22Rv1 (cell line): ENCODE measurements around the gene VCAN.
"Not testable (repeated sequence)": the region's sequence is repeated elsewhere in the genome, so short reads cannot be mapped to it uniquely, and the experiment has no call there.

Experiments
- H3K27ac ChIP-seq: fragments of 450-650 bp; 2 replicates; pipeline ENCODE4 v1.5.1; 2017
- ZFX ChIP-seq: fragments of 450-650 bp; IDR thresholded peaks from 2 replicates; pipeline ENCODE4 v1.6.1; 2017; ENCODE audit warnings: antibody characterized with exemption, borderline replicate concordance
- TF ChIP-seq, protein P1 (sequence below): fragments of 450-650 bp; IDR thresholded peaks from 2 replicates; pipeline ENCODE4 v1.5.1; 2017; ENCODE audit warnings: mild to moderate bottlenecking

Gene VCAN

DNA sequence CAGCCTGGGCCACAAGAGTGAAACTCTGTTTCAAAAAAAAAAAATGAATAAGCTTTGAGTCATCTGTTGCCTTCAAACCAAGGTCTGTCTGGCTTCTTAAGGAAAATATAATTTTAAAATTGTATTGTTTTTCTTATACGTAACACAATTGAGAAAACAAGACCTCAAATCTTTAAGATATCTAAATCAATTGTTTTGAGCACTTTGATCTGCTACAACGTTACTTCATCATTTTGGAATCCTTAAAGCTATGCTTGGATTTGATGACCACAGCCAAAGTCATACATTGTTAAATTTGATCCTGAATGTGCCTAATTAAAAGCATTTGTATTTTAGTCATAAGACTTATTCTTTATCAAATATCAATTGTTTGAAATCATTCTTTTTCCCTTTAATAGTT is 37.7 kb upstream of the VCAN start:
- TF ChIP-seq ZFX, result no peak
- TF ChIP-seq, protein P1, sequence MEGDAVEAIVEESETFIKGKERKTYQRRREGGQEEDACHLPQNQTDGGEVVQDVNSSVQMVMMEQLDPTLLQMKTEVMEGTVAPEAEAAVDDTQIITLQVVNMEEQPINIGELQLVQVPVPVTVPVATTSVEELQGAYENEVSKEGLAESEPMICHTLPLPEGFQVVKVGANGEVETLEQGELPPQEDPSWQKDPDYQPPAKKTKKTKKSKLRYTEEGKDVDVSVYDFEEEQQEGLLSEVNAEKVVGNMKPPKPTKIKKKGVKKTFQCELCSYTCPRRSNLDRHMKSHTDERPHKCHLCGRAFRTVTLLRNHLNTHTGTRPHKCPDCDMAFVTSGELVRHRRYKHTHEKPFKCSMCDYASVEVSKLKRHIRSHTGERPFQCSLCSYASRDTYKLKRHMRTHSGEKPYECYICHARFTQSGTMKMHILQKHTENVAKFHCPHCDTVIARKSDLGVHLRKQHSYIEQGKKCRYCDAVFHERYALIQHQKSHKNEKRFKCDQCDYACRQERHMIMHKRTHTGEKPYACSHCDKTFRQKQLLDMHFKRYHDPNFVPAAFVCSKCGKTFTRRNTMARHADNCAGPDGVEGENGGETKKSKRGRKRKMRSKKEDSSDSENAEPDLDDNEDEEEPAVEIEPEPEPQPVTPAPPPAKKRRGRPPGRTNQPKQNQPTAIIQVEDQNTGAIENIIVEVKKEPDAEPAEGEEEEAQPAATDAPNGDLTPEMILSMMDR, result no peak
- no peak overlapping the region for H3K27ac ChIP-seq

DNA sequence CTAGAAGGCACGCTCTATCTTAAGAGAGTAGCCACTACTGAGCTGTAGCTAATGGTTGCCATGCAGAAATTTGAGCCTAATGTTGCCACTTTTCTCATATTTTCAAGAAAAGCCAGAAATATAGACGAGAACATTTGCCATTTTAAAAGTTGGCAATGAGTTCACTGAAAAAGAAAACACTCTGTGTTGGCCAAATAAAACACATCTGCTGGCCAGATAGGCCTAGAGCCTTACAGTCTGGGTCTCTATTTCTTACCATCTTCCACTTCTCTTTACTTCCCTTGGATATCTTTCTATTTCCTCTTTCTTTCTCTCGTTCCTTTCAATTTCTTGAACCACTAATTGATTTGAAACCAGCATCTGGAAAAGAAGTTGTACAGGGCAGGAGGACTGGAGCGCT is 36.6 kb upstream of the VCAN start:
- no peak for TF ChIP-seq ZFX
- TF ChIP-seq, protein P1, result no peak
- no peak overlapping the region for H3K27ac ChIP-seq

DNA sequence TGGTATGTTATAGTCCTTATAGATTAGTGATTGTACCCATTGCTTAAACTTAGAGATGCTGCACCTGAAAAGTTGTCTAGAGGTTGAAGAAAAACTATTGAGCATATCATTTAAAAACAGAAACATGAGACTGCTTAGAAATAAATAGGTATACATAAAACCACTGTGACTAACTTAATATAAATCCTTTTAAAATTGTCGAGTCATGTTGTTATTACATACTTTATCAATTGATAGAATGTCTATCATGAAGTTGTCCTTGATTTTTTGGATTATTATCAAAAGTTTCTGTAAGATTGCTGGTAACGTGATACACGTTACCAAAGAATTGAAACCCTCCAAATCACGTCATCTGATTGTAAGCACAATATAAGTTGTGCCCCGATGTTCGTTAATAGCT is 35.3 kb upstream of the VCAN start:
- no peak for TF ChIP-seq ZFX
- TF ChIP-seq, protein P1, result no peak
- no peak overlapping the region for H3K27ac ChIP-seq

DNA sequence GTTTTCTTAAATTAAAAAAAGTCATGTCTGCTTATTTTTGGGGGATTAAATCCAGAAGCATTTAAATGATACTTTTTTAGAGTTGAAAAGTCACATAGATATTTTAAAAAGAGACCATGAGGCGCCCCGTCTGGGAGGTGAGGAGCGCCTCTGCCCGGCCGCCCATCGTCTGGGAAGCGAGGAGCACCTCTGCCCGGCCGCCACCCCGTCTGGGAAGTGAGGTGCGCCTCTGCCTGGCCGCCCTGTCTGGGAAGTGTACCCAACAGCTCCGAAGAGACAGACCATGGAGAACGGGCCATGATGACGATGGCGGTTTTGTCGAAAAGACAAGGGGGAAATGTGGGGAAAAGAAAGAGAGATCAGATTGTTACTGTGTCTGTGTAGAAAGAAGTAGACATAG is 33.8 kb upstream of the VCAN start:
- H3K27ac ChIP-seq, result not testable (repeated sequence)

DNA sequence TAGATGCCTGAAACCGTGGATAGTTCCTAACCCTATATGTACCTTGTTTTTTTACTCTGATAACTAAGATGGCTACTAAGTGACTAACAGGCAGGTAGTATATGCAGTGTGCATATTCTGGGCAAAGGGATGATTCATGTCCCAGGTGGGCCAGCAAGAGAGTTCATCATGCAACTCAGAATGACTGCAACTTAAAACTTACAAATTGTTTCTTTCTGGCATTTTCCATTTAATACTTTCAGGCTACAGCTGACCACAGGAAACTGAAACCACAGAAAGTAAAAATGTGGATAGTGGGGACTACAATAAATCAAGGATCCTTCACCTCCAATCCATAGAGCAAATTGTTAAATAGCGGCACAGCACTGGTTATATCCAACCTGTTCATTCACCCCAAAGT is 30.7 kb upstream of the VCAN start:
- H3K27ac ChIP-seq, result no peak overlapping the region
- TF ChIP-seq ZFX, result no peak
- TF ChIP-seq, protein P1, result no peak

DNA sequence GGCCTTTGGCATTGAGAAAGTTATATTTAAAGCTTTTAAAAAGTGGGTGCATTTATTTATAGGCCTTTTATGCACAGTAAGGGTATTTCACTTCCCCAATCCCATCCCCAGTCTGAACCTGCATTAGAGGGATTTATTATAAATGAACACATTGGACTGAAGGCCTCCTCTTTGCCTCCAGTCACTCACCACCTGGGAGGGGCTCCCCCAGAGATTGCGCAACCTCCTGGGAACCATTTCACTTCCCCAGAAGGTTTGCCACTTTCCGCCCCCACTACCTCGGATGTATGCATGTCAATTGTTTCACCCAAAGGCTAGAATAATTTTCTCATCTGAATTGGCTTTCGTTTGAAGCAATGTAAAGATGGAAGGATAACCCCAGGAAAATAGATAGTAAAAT is 29.8 kb upstream of the VCAN start:
- no peak for TF ChIP-seq ZFX
- TF ChIP-seq, protein P1, result no peak
- no peak overlapping the region for H3K27ac ChIP-seq

DNA sequence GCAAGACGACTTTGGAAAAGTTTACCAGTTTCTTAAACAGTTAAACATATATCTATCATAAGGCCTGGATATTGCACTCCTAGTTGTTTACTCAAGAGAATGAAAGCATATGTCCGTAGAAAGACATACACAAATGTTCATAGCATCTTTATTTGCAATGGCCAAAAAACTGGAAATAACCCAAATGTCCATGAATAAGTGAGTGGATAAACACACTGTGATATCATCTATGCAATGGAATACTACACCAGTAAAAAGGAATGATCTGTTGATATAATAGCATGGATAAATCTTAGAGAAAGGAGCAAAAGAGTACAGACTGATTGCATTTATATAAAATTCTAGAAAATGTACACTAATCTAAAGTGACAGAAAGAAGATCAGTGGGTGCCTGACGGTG is 28.0 kb upstream of the VCAN start:
- TF ChIP-seq, protein P1, result no peak
- TF ChIP-seq ZFX, result no peak
- no peak overlapping the region for H3K27ac ChIP-seq

DNA sequence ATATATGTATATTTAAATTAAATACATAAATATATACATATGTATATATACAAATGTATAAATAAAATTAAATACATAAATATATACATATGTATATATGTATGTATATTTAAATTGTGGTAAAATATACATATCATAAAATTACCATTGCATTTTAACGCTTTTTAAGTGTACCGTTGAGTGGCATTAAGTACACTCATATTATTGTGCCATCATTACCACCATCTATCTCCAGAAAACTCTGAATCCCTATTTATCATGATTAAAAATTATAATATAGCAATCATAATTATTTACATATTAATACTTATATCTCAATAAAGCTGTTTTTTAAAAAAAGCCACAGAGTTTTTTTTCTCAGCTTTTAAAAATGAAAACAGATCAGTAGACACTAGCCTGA is 27.1 kb upstream of the VCAN start:
- TF ChIP-seq, protein P1, result no peak
- TF ChIP-seq ZFX, result no peak

More for the DNA sequence above, 27.1 kb upstream of the VCAN start:
- no peak overlapping the region for H3K27ac ChIP-seq
